ENCODE results near the gene PARD3.

DNA sequence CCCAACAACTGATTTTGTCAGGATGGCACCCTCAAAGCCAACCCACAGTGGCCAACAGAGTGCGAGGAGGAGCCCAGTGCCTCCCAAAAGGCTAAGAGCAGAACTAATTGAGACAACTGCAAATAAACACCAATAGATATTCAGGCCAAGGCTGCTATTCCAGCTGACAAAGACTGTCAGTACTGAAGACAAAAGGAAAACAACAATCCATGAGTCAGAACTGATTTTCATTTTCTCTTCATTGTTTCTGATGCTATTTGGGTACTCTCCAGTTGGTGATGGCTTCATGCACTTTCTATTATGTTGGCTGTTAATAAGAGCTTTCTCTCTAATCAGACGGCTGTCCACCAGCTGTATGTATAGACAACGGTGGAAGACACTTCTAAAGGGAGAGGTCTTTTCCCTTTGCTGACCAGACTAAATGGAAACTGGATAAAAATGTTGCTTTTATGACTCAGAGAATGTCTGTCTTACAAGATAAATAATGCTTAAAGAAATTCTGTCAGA, 515.9 kb downstream of the PARD3 start:
- TF ChIP-seq POLR2A (IDR thresholded peaks at IDR 0.05; ENCODE audit: low read depth), result no peak
- TF ChIP-seq, protein P1, sequence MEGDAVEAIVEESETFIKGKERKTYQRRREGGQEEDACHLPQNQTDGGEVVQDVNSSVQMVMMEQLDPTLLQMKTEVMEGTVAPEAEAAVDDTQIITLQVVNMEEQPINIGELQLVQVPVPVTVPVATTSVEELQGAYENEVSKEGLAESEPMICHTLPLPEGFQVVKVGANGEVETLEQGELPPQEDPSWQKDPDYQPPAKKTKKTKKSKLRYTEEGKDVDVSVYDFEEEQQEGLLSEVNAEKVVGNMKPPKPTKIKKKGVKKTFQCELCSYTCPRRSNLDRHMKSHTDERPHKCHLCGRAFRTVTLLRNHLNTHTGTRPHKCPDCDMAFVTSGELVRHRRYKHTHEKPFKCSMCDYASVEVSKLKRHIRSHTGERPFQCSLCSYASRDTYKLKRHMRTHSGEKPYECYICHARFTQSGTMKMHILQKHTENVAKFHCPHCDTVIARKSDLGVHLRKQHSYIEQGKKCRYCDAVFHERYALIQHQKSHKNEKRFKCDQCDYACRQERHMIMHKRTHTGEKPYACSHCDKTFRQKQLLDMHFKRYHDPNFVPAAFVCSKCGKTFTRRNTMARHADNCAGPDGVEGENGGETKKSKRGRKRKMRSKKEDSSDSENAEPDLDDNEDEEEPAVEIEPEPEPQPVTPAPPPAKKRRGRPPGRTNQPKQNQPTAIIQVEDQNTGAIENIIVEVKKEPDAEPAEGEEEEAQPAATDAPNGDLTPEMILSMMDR (IDR thresholded peaks at IDR 0.05), result no peak
- TF ChIP-seq EP300 (IDR thresholded peaks at IDR 0.05), result no peak
- TF ChIP-seq POLR2AphosphoS5 (IDR thresholded peaks at IDR 0.05), result no peak
